BJ (cell line): Measurements from ENCODE around the gene COL20A1. TPM values are rescaled to one million over a fixed set of nuclear protein-coding genes. Genes with fewer than 3 reads are reported as not detected.

Experiments
- CTCF ChIA-PET: fragments of 350-600 bp; formaldehyde crosslinking; extraction: SDS; loops from one replicate; lab custom pipeline; 2021; ENCODE audit warnings: antibody characterized with exemption, inconsistent platforms; lab: Yijun Ruan, JAX
- POLR2A ChIA-PET: fragments of 300-600 bp; sonication (Branson Sonifier 250); formaldehyde crosslinking; extraction: SDS; loops from one replicate; lab custom pipeline; 2021; ENCODE audit warnings: antibody characterized with exemption; lab: Charles Lee
- DNase-seq: peaks from one replicate; pipeline ENCODE4 v3.0.0-alpha.2; 2011; ENCODE audit warnings: low read depth
- H3K27me3 ChIP-seq: 2 replicates; pipeline ENCODE4 v1.6.0; 2011; ENCODE audit warnings: low read length; ENCODE audit not compliant: control insufficient read depth, insufficient read depth
- H3K36me3 ChIP-seq: 2 replicates; pipeline ENCODE4 v1.5.1; 2011; ENCODE audit warnings: low read length; ENCODE audit not compliant: control insufficient read depth, insufficient read depth
- H3K4me3 ChIP-seq: 2 replicates; pipeline ENCODE4 v1.5.1; 2011; ENCODE audit warnings: low read depth, mild to moderate bottlenecking, control low read depth, low read length
- CTCF ChIP-seq: IDR thresholded peaks from 2 replicates; pipeline ENCODE4 v1.5.1; 2011; ENCODE audit warnings: low read depth, mild to moderate bottlenecking, control low read depth, inconsistent platforms, low read length, moderate library complexity; ENCODE audit not compliant: insufficient read depth
- polyA plus RNA-seq: library from polyadenylated mRNA; depleted of rRNA; stranded (reverse); fragments of >200 nt; gene quantifications from 2 replicates; pipeline ENCODE4 v1.2.3, GENCODE V29; 2011

The COL20A1 gene
- polyA plus RNA-seq, 1 experiment, result not detected

- no peak for TF ChIP-seq CTCF
- Histone ChIP-seq H3K4me3 (no peak overlapping the region), H3K36me3 (no peaks in the 10 kb centered on the region), H3K27me3 (peaks cover 12% of the 10 kb centered on the region)
- POLR2A ChIA-PET, result no interaction called here
- no peak for DNase-seq
- CTCF ChIA-PET, result interaction anchor here (1.9 kb wide), 1 partner anchor 37 kb away, joined by 4 read pairs; no protein-coding TSS in a partner anchor
These were observed 53.4 kb downstream of the COL20A1 start for GRCh38 chr20:63346131-63347080.

- Histone ChIP-seq H3K36me3 (no peaks in the 10 kb centered on the region), H3K4me3 (no peak overlapping the region), H3K27me3 (peaks cover 12% of the 10 kb centered on the region)
- ChIA-PET POLR2A (no interaction called here), CTCF (no interaction called here)
- no peak for TF ChIP-seq CTCF
- DNase-seq, result no peak
These were observed 54.2 kb downstream of the COL20A1 start for GRCh38 chr20:63347081-63347741.

- no peak for TF ChIP-seq CTCF
- Histone ChIP-seq H3K36me3 (no peaks in the 10 kb centered on the region), H3K27me3 (peaks cover 8% of the 10 kb centered on the region), H3K4me3 (no peak overlapping the region)
- DNase-seq, result no peak
- ChIA-PET CTCF (no interaction called here), POLR2A (no interaction called here)
These were observed 55.2 kb downstream of the COL20A1 start for GRCh38 chr20:63347950-63348827.

DNA sequence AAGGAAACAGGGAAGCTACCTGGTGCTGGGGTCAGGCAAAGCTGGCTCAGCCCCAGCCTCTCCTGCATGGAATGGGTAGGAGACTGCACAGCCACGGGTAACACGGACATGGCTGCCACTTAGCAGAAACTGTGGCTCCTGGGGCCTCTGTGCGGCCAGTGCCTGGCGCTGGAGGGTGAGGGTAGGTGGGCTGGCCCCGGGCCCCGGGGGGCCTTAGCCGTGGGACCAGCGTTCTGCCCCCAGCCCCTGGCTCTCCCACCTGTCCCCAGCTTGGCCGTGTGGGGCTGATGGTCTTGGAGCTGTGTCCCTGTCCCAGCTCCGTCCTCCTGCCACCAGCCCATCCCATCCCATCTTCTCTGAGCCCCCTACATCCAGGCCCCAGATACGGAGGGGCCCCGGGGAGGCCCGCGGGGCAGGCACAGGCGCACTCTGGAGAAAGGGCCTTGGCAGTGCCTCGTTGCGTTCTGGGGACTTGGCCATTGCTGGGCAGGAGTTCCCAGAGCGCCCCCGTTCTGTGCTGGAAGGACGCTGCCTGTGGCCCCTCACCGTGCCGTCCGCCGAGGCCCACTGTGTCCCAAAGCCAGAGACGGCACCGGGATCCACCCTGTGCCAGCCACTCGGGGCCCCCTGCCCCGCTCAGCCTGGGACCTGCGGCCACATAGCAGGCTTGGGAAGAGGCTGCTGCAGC is 56.0 kb downstream of the COL20A1 start:
- H3K27me3 ChIP-seq, result peaks cover 6% of the 10 kb centered on the region; the same call in 1 of the 2 replicates
- no peak for DNase-seq
- no peaks in the 10 kb centered on the region for H3K36me3 ChIP-seq
- POLR2A ChIA-PET, result no interaction called here
- CTCF ChIA-PET, result no interaction called here
- no peak for TF ChIP-seq CTCF
- no peak overlapping the region for H3K4me3 ChIP-seq
